Ishikawa (cell line): ENCODE data around the gene DGCR8.

ENCODE experiments used
- CEBPB ChIP-seq: IDR thresholded peaks from 2 replicates; pipeline ENCODE4 v1.6.1; 2012
- FOXM1 ChIP-seq: IDR thresholded peaks from 2 replicates; pipeline ENCODE4 v1.6.1; 2012; ENCODE audit warnings: low read depth, borderline replicate concordance
- MAX ChIP-seq: IDR thresholded peaks from 2 replicates; pipeline ENCODE4 v1.6.1; 2012
- RAD21 ChIP-seq: IDR thresholded peaks from 2 replicates; pipeline ENCODE4 v1.6.1; 2012; ENCODE audit warnings: low read depth

GRCh38 chr22:20085651-20086050 is 5.6 kb downstream of the DGCR8 start:
- TF ChIP-seq MAX = no peak
- no peak for TF ChIP-seq CEBPB
- no peak for TF ChIP-seq FOXM1
- TF ChIP-seq RAD21 = no peak
